Small intestine (tissue), 7 donors: ENCODE data around the gene CLRN3. TPM values are rescaled to one million over a fixed set of nuclear protein-coding genes. Genes with fewer than 3 reads are reported as not detected.
A peak's percentile ranks its signal among the peaks of the same experiment; 100 is the strongest.

Experiments
- DNase-seq, 2 donors: peaks; one replicate each; pipeline versions ENCODE4 v3.0.0 to v3.0.0-alpha.2; 2013
- FAIRE-seq: peaks from 2 replicates; lab custom pipeline; 2012; peaks lifted over from hg19 to GRCh38; lab: Jason Lieb, UNC
- H3K27ac ChIP-seq, 3 donors: one replicate each; pipeline ENCODE4 v1.5.1; 2013; ENCODE audit warnings: low read length in 2 of 3, mild to moderate bottlenecking in 2 of 3, control low read depth in 1 of 3, inconsistent platforms in 1 of 3, low read depth in 1 of 3, moderate library complexity in 1 of 3
- H3K27me3 ChIP-seq, 3 donors: one replicate each; pipeline ENCODE4 v1.6.1; 2013; ENCODE audit warnings: low read length in 3 of 3, inconsistent platforms in 1 of 3; ENCODE audit not compliant: control insufficient read depth in 3 of 3, insufficient read depth in 3 of 3
- H3K36me3 ChIP-seq, 3 donors: one replicate each; pipeline ENCODE4 v1.6.1; 2013; ENCODE audit warnings: low read length in 3 of 3, inconsistent platforms in 1 of 3, low read depth in 1 of 3, mild to moderate bottlenecking in 1 of 3, moderate library complexity in 1 of 3; ENCODE audit not compliant: control insufficient read depth in 3 of 3, insufficient read depth in 2 of 3
- H3K4me1 ChIP-seq, 3 donors: one replicate each; pipeline ENCODE4 v1.6.1; 2013; ENCODE audit warnings: low read length in 2 of 3, inconsistent platforms in 1 of 3, low read depth in 1 of 3, mild to moderate bottlenecking in 1 of 3, moderate library complexity in 1 of 3; ENCODE audit not compliant: control insufficient read depth in 3 of 3, insufficient read depth in 2 of 3
- H3K4me3 ChIP-seq, 3 donors: one replicate each; pipeline ENCODE4 v1.5.1; 2013; ENCODE audit warnings: low read length in 3 of 3, control low read depth in 1 of 3, inconsistent platforms in 1 of 3, low read depth in 1 of 3, mild to moderate bottlenecking in 1 of 3, moderate library complexity in 1 of 3
- H3K9me3 ChIP-seq, 2 donors: one replicate each; pipeline ENCODE4 v1.6.1; 2013; ENCODE audit warnings: low read depth in 1 of 2, low read length in 1 of 2; ENCODE audit not compliant: control insufficient read depth in 2 of 2, insufficient read depth in 1 of 2
- WGBS, 3 donors: extraction: QIAGEN DNeasy Blood & Tissue Kit; methylation state at CpG; one replicate each; pipeline ENCODE4 v1.1.7; 2013; 5-methylcytosine and 5-hydroxymethylcytosine counted together
- polyA plus RNA-seq, 4 donors: library from polyadenylated mRNA; stranded (reverse) in 3 of 4; unstranded in 1 of 4; fragments of 200-250 nt in 3 of 4; fragments of 120-200 nt in 1 of 4; gene quantifications; one replicate each; pipeline versions ENCODE4 v1.2.1 to v1.2.3, GENCODE V29; 2013
- donor health status: healthy with polysubstance abuse.
- donor health status: control.
- donor health status: control.
- donor health status: Bipolar disorder and iron deficiency.
- donor health status: healthy.

The CLRN3 gene
- polyA plus RNA-seq, 4 donors, result 72.0 to 150 (median 93.4) TPM

DNA sequence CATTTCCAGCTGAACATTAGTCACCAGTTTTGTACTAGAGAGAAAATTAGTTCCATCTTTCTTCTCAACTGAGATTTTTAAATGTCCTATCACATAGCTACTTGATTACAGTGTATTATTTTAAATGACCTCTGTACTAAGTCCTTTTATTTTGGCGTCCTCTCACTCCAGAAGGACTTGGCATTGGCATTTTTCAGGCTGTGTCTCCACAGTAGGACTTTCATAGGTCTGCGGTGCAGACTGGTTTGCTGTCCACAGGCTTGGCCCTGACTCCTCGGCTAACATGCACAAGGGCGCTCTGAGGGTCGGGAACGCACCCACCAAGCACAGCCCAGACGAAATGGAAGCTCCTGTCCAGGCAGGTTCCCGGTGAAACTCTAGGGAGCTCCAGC is 20.6 kb upstream of the CLRN3 start:
- FAIRE-seq (no peak), DNase-seq (no peak)
- Histone ChIP-seq H3K36me3 (peaks cover 0 to 9% (median 0%) of the 10 kb centered on the region in 3 donors), H3K9me3 (no peaks in the 10 kb centered on the region), H3K27ac (no peak overlapping the region), H3K27me3 (no peaks in the 10 kb centered on the region), H3K4me1 (peaks cover 2 to 8% (median 7%) of the 10 kb centered on the region in 3 donors), H3K4me3 (no peak overlapping the region)
- 90 to 93% (median 92%) methylated on average over 8 of the region's 8 CpGs for WGBS, 3 donors

DNA sequence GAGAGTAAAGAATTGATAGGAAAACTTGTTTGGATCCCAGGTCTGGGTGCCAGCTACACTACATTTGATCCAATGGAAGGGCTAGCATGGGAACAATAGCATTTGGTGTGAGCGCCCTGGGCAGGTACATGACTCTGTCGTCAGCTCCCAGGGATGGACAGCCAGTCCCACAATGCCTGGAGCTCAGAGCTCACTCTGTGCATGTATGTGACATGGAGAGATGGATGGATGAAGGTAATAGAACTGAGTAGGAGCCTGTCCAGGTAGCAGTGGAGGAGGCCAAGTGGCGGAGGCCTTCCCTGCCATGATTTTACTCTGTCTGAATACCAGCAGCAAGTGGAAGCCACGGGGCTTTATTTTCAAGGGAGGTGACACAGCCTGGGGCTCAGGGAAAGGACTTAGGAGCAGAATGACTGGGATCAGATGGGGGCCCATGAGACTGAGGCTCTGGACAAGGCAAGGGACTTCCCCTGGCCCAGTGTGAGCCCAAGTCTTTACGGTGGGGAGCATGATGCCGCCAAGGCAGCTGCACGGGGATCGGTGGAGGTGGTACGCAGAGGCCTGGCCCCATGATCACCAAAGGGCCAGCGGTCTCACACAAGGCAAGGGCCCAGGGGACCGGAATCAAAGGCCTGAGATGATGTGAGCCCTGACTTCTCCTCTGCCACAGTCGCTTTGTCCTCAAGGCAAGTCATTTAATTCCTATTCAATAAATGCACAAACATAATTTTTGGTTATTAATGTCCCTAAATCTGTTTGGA is 20.0 kb upstream of the CLRN3 start:
- DNase-seq, result no peak
- no peak for FAIRE-seq
- H3K36me3 ChIP-seq, result peaks cover 0 to 9% (median 0%) of the 10 kb centered on the region in 3 donors
- no peaks in the 10 kb centered on the region for H3K27me3 ChIP-seq
- H3K27ac ChIP-seq, result no peak overlapping the region
- H3K4me3 ChIP-seq, result no peak overlapping the region
- H3K9me3 ChIP-seq, result no peaks in the 10 kb centered on the region
- 90 to 96% (median 93%) methylated on average over 12 of the region's 12 CpGs for WGBS, 3 donors
- peaks cover 3 to 13% (median 10%) of the 10 kb centered on the region in 3 donors for H3K4me1 ChIP-seq

DNA sequence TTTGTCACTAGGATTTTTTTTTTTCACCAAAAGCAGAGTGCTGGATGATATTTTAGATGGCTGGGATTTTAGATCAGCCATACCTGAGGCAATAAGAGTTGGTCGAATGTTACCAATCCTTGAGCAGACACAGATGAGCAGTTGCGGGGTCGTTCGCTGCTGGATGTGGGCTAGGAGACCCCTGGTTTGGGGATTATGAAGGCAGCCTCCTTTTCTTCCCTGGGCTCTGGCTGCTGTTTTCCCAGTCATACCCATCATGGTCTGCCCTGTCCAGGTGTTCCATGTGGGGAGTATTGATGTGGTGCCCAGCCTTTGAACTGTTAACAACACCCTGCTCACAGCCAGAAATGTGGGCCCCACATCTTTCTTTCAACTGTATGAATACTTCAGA is 19.1 kb upstream of the CLRN3 start:
- H3K4me3 ChIP-seq, result no peak overlapping the region
- WGBS, 3 donors, result 91 to 93% (median 92%) methylated on average over 4 of the region's 4 CpGs
- H3K36me3 ChIP-seq, result peaks cover 0 to 9% (median 0%) of the 10 kb centered on the region in 3 donors
- DNase-seq, result no peak
- FAIRE-seq, result no peak
- H3K4me1 ChIP-seq, result peaks cover 3 to 14% (median 10%) of the 10 kb centered on the region in 3 donors
- peak overlapping the region in 1 of 3 donors; percentile 50 for H3K27ac ChIP-seq
- no peaks in the 10 kb centered on the region for H3K9me3 ChIP-seq
- H3K27me3 ChIP-seq, result no peaks in the 10 kb centered on the region

DNA sequence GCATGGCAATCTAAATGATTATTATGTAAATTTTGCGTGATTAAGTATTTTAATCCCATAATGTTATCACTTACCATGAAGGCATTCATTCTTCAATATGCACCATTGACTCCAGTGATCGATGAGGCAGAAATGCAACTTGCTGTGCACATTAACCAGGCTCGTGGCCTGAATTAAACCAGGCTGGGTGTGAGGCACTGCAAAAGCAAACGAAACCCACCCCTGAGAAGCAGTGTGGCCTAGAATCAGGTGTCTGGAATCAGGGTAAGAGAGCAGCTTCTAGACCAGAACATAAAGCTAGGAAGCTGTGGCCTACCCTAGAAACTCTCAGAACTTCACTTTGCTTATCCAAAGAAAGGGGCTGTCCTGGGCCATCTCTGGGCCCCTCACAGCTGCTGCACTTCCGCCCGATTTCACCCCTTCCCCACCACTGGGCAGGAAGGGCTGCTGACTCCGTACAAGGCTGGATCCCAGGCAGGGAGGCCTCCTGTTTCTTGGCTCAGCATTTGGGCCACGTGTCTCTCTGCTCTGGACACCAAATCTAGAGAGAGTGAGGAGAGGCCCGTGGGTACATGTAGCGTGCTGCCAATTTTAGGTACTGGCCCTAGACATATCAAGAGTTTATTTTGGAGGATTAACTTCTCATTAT is 18.6 kb upstream of the CLRN3 start:
- H3K9me3 ChIP-seq, result no peaks in the 10 kb centered on the region
- FAIRE-seq (no peak), DNase-seq (no peak)
- peak overlapping the region in 1 of 3 donors; percentile 50 for H3K27ac ChIP-seq
- H3K4me1 ChIP-seq, result peaks cover 3 to 18% (median 10%) of the 10 kb centered on the region in 3 donors
- no peaks in the 10 kb centered on the region for H3K27me3 ChIP-seq
- H3K36me3 ChIP-seq, result peaks cover 0 to 9% (median 0%) of the 10 kb centered on the region in 3 donors
- 74 to 84% (median 83%) methylated on average over 10 of the region's 10 CpGs for WGBS, 3 donors
- H3K4me3 ChIP-seq, result no peak overlapping the region

DNA sequence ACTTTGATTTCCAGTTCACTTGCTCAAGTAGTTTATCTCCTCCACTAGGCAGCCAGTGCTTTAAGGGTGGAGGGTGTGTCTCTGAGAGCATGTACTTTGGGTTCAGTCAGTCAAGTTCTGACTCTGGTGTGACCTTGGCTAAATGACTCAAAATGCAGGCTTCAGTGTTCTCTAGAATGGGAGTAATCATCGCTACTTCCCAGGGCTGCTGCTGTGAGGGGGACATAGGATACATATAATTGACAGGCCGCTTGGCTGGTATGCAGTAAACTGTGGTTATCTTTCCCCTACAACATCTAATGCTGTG is 17.7 kb upstream of the CLRN3 start:
- 81 to 92% (median 90%) methylated on average over 2 of the region's 2 CpGs for WGBS, 3 donors

DNA sequence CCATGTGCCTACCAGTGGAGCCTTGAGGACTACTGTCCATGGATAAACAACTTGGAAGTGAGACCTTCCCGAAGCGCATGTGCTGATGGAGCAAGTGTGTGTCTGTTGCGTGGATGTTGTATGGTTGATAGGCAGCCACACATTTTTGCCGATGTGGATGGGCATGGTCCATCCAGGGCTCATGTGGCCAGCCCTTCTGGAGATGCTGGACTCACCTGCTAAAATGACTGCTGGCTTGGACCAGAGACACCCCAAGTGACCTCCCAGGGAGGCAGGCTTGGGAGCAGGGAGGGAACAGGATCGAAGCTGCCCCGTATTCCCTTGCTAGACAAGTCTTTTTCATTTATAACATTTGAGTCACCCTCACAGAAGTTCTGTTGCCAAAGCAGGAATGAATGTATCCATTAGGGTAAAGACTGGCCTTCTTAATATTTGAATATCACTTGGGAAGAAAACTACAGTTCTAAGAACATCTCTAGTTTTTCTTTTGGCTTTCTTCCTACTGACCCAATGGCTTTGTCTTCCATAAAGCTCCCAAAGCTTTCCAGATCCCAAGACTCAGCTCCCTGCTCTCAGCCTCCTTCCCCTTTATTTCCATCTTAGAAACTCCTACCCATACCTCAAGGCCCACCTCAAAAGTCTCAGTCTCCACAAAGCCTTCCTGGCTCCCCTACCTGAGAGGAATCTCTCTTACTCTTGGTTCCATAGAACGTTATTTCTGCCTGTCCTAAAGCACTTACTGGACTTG is 17.1 kb upstream of the CLRN3 start:
- Histone ChIP-seq H3K4me3 (no peak overlapping the region), H3K9me3 (no peaks in the 10 kb centered on the region), H3K36me3 (peaks cover 0 to 9% (median 0%) of the 10 kb centered on the region in 3 donors), H3K27me3 (no peaks in the 10 kb centered on the region), H3K4me1 (peaks cover 5 to 33% (median 10%) of the 10 kb centered on the region in 3 donors), H3K27ac (peak overlapping the region in 1 of 3 donors; percentile 83)
- WGBS, 3 donors, result 81 to 86% (median 83%) methylated on average over 7 of the region's 7 CpGs
- no peak for DNase-seq
- FAIRE-seq, result no peak

More for the DNA sequence above, 17.7 kb upstream of the CLRN3 start:
- FAIRE-seq, result no peak
- Histone ChIP-seq H3K36me3 (peaks cover 0 to 9% (median 0%) of the 10 kb centered on the region in 3 donors), H3K4me3 (no peak overlapping the region), H3K27ac (peak overlapping the region in 1 of 3 donors; percentile 55), H3K27me3 (no peaks in the 10 kb centered on the region), H3K4me1 (peaks cover 5 to 28% (median 10%) of the 10 kb centered on the region in 3 donors), H3K9me3 (no peaks in the 10 kb centered on the region)
- DNase-seq, result peak; percentile 53 to 72

DNA sequence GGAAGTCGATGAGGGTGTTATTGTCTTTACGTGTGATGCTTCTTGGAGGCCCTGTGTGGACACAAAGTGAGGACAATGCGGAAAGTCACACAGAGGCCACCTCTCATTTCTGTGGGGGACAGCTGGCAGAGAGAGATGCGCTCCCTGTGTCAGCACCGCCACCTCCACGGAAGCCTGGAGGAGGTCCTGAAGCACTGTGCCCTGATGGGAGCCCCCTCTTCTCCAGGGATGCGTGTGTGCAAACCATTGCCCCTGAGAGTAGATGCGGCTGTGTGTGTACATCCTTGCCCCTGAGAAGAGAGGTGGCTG is 16.2 kb upstream of the CLRN3 start:
- H3K4me3 ChIP-seq, result no peak overlapping the region
- peak overlapping the region in 1 of 3 donors; percentile 83 for H3K27ac ChIP-seq
- 87 to 91% (median 87%) methylated on average over 8 of the region's 8 CpGs for WGBS, 3 donors
- DNase-seq, result no peak
- no peak for FAIRE-seq
- peaks cover 0 to 9% (median 0%) of the 10 kb centered on the region in 3 donors for H3K36me3 ChIP-seq
- H3K4me1 ChIP-seq, result peaks cover 8 to 36% (median 10%) of the 10 kb centered on the region in 3 donors
- no peaks in the 10 kb centered on the region for H3K9me3 ChIP-seq
- no peaks in the 10 kb centered on the region for H3K27me3 ChIP-seq
